ENCODE results near the gene UBA1. TPM values are rescaled to one million over a fixed set of nuclear protein-coding genes. Genes with fewer than 3 reads are reported as not detected.

UBA1 gene
- polyA plus RNA-seq, 1 donor, result 162 TPM

DNA sequence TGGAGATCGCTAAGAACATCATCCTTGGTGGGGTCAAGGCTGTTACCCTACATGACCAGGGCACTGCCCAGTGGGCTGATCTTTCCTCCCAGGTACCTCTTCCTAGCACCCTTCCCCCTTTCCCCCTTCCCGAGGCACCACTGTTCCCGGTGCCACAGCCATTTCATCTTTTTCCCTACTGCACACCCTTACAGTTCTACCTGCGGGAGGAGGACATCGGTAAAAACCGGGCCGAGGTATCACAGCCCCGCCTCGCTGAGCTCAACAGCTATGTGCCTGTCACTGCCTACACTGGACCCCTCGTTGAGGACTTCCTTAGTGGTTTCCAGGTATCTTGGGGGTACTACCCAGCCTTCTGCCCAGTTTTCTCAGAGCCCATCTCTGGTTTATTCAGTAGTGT is 5.7 kb downstream of the UBA1 start:
- no peak for DNase-seq
- peaks cover 61% of the 10 kb centered on the region for H3K36me3 ChIP-seq (ENCODE audit: control insufficient read depth, insufficient read depth, low read length)
- H3K27ac ChIP-seq (ENCODE audit: low read length), result no peak overlapping the region
- H3K4me3 ChIP-seq (ENCODE audit: low read length), result no peak overlapping the region
- H3K9me3 ChIP-seq (ENCODE audit: control insufficient read depth, low read depth, low read length), result no peaks in the 10 kb centered on the region
- WGBS (ENCODE audit: insufficient coverage, low lambda C conversion rate), result no CpG with 5 or more reads among the region's 10 CpGs
- no peaks in the 10 kb centered on the region for H3K27me3 ChIP-seq (ENCODE audit: control insufficient read depth, insufficient read depth, low read length)
- H3K4me1 ChIP-seq (ENCODE audit: control insufficient read depth, insufficient read depth, low read length), result peaks cover 36% of the 10 kb centered on the region

DNA sequence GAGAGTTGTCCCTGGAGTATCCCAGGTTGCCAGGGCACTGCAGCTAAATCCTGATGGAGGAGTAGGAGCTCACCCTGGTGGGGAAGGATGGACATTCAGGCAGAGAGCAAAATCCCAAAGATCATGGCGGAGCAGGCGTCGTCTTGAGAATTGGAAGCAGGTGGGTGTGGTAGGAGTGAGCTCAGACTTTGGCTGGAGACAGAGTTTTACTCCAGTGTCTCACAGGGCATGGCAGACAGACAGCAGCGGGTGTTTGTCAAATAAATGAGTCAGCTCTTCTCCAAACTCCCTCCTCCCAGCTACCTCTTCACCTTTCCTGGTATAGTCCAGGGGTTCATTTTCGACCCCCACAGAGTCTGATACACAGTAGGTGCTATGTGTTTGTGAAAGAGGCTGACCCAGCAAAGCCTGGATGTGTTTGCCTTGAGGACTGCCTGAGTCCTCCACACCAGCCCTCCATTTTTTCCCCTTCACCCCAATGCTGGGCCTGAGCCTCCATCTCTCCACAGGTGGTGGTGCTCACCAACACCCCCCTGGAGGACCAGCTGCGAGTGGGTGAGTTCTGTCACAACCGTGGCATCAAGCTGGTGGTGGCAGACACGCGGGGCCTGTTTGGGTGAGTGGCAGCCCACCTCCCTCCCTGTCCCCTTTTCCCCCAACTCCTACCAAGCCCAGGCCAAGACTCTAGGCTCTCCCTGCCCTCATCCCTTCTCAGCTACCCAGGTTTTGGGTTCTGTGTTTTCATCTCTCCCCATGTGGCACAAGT is 6.9 kb downstream of the UBA1 start:
- H3K4me3 ChIP-seq (ENCODE audit: low read length), result no peak overlapping the region
- H3K27ac ChIP-seq (ENCODE audit: low read length), result peak overlapping the region; percentile 55
- H3K27me3 ChIP-seq (ENCODE audit: control insufficient read depth, insufficient read depth, low read length), result no peaks in the 10 kb centered on the region
- no CpG with 5 or more reads among the region's 9 CpGs for WGBS (ENCODE audit: insufficient coverage, low lambda C conversion rate)
- H3K36me3 ChIP-seq (ENCODE audit: control insufficient read depth, insufficient read depth, low read length), result peaks cover 72% of the 10 kb centered on the region
- H3K4me1 ChIP-seq (ENCODE audit: control insufficient read depth, insufficient read depth, low read length), result peaks cover 28% of the 10 kb centered on the region
- H3K9me3 ChIP-seq (ENCODE audit: control insufficient read depth, low read depth, low read length), result no peaks in the 10 kb centered on the region
- peak in 1 of 2 donors; percentile 42 for DNase-seq

DNA sequence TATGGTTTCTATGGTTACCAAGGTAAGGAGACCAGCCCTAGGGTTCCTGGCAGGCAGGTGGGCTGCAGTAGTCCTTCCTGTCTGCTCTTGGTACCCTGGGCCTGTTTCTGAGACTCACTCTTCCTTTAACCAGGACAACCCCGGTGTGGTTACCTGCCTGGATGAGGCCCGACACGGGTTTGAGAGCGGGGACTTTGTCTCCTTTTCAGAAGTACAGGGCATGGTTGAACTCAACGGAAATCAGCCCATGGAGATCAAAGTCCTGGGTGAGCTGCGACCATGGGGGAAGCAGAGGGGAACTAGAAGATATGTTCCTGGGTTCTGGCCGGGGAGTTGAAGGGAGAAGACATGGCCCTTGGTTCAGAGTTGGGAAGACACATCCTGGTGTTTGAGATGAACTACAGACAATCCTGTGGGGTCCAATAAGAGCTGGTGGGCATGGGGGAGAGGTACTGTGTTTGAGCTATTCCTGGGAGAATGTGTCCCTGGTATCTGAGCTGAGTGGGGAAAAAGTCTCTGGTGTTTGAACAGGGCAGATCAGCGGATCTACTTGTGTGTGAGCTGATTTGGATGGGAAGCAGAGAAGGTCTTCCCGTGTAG is 7.8 kb downstream of the UBA1 start:
- Histone ChIP-seq H3K4me3 (ENCODE audit: low read length) (no peak overlapping the region), H3K4me1 (ENCODE audit: control insufficient read depth, insufficient read depth, low read length) (peaks cover 20% of the 10 kb centered on the region), H3K27ac (ENCODE audit: low read length) (peak overlapping the region; percentile 55), H3K27me3 (ENCODE audit: control insufficient read depth, insufficient read depth, low read length) (no peaks in the 10 kb centered on the region), H3K36me3 (ENCODE audit: control insufficient read depth, insufficient read depth, low read length) (peaks cover 76% of the 10 kb centered on the region), H3K9me3 (ENCODE audit: control insufficient read depth, low read depth, low read length) (no peaks in the 10 kb centered on the region)
- DNase-seq, result peak; percentile 45 to 79
- WGBS (ENCODE audit: insufficient coverage, low lambda C conversion rate), result no CpG with 5 or more reads among the region's 9 CpGs

DNA sequence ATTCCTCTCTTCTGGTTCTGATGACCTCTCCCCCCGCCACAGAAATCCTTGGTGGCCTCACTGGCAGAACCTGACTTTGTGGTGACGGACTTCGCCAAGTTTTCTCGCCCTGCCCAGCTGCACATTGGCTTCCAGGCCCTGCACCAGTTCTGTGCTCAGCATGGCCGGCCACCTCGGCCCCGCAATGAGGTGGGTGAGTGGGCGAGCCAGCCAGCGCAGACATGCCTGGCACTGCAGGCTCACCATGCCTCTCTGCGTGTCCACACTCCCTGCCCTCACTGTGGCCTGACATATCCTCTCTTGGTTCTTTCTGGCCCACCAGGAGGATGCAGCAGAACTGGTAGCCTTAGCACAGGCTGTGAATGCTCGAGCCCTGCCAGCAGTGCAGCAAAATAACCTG is 8.7 kb downstream of the UBA1 start:
- Histone ChIP-seq H3K9me3 (ENCODE audit: control insufficient read depth, low read depth, low read length) (no peaks in the 10 kb centered on the region), H3K4me3 (ENCODE audit: low read length) (no peak overlapping the region), H3K4me1 (ENCODE audit: control insufficient read depth, insufficient read depth, low read length) (peaks cover 17% of the 10 kb centered on the region), H3K27ac (ENCODE audit: low read length) (no peak overlapping the region), H3K36me3 (ENCODE audit: control insufficient read depth, insufficient read depth, low read length) (peaks cover 83% of the 10 kb centered on the region), H3K27me3 (ENCODE audit: control insufficient read depth, insufficient read depth, low read length) (no peaks in the 10 kb centered on the region)
- DNase-seq, result no peak
- no CpG with 5 or more reads among the region's 11 CpGs for WGBS (ENCODE audit: insufficient coverage, low lambda C conversion rate)

DNA sequence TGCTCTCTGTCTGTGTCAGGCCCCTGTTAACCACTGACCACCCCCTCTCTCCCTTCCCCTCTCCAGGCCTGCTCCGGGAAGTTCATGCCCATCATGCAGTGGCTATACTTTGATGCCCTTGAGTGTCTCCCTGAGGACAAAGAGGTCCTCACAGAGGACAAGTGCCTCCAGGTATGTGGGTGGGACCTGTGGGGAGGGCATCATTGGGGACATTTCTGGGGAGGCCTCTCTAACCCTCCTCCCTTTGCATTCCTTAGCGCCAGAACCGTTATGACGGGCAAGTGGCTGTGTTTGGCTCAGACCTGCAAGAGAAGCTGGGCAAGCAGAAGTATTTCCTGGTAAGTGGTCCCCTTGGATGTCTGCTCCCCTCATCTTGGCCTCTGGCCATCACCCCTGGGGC is 9.2 kb downstream of the UBA1 start:
- Histone ChIP-seq H3K27ac (ENCODE audit: low read length) (no peak overlapping the region), H3K4me1 (ENCODE audit: control insufficient read depth, insufficient read depth, low read length) (peaks cover 16% of the 10 kb centered on the region), H3K9me3 (ENCODE audit: control insufficient read depth, low read depth, low read length) (no peaks in the 10 kb centered on the region), H3K36me3 (ENCODE audit: control insufficient read depth, insufficient read depth, low read length) (peaks cover 85% of the 10 kb centered on the region), H3K4me3 (ENCODE audit: low read length) (no peak overlapping the region), H3K27me3 (ENCODE audit: control insufficient read depth, insufficient read depth, low read length) (no peaks in the 10 kb centered on the region)
- no CpG with 5 or more reads among the region's 4 CpGs for WGBS (ENCODE audit: insufficient coverage, low lambda C conversion rate)
- DNase-seq, result no peak

DNA sequence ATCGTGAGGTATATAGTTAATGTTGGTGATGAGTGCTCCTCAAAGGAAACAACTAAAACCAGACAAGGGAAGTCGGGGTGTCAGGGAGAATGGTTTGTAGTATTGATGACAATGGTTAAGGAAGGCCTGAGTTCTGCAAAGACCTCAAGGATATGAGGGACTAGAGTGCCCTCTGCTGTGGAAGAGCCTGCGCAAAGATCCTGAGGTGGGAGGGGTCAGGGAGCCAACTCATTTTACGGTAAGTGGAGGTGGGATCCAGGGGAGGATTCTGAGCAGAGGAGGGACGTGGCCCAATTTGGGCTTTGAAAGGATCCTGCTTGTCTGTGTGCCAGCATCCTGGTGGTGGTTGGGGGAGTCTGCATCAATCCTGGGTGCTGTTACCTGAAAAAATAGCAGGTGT is 11.3 kb downstream of the UBA1 start:
- H3K36me3 ChIP-seq (ENCODE audit: control insufficient read depth, insufficient read depth, low read length), result peaks cover 83% of the 10 kb centered on the region
- no CpG with 5 or more reads among the region's 5 CpGs for WGBS (ENCODE audit: insufficient coverage, low lambda C conversion rate)
- DNase-seq, result no peak
- H3K27ac ChIP-seq (ENCODE audit: low read length), result no peak overlapping the region
- no peak overlapping the region for H3K4me3 ChIP-seq (ENCODE audit: low read length)
- H3K4me1 ChIP-seq (ENCODE audit: control insufficient read depth, insufficient read depth, low read length), result peaks cover 13% of the 10 kb centered on the region
- no peaks in the 10 kb centered on the region for H3K27me3 ChIP-seq (ENCODE audit: control insufficient read depth, insufficient read depth, low read length)
- no peaks in the 10 kb centered on the region for H3K9me3 ChIP-seq (ENCODE audit: control insufficient read depth, low read depth, low read length)

DNA sequence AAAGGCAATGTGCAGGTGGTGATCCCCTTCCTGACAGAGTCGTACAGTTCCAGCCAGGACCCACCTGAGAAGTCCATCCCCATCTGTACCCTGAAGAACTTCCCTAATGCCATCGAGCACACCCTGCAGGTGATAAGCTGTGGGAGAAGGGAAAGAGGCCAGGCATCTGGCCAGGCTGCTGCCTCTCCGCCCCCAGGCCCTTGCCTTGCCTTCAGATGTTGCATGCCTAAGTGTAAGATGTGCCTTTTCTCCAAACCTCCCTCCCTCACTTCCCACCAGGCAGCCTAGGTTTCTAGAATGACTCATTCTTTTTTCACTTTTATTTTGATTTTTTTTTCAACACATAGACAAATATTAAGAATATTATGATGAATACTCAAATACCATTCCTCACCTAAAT is 12.7 kb downstream of the UBA1 start:
- Histone ChIP-seq H3K4me1 (ENCODE audit: control insufficient read depth, insufficient read depth, low read length) (peaks cover 6% of the 10 kb centered on the region), H3K36me3 (ENCODE audit: control insufficient read depth, insufficient read depth, low read length) (peaks cover 85% of the 10 kb centered on the region), H3K27me3 (ENCODE audit: control insufficient read depth, insufficient read depth, low read length) (no peaks in the 10 kb centered on the region), H3K4me3 (ENCODE audit: low read length) (no peak overlapping the region), H3K27ac (ENCODE audit: low read length) (no peak overlapping the region), H3K9me3 (ENCODE audit: control insufficient read depth, low read depth, low read length) (no peaks in the 10 kb centered on the region)
- WGBS (ENCODE audit: insufficient coverage, low lambda C conversion rate), result no CpG with 5 or more reads among the region's 3 CpGs
- no peak for DNase-seq

DNA sequence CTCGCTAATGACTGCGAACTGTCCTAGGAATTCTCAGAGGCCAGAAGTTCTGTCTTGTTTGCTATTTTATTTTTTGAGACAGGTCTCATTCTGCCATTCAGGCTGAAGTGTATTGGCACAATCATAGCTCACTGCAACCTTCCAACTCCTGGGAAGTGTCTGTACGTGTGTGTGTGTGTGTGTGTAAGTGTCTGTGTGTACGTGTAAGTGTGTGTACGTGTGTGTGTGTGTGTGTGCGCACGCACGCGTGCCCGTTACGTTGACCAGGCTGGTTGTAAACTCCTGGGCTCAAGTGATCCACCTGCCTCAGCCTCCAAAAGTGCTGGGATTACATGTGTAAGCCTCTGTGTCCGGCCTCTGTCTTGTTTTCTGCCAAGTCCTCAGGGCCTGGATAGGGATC is 14.5 kb downstream of the UBA1 start:
- no peak overlapping the region for H3K4me3 ChIP-seq (ENCODE audit: low read length)
- DNase-seq, result no peak
- WGBS (ENCODE audit: insufficient coverage, low lambda C conversion rate), result no CpG with 5 or more reads among the region's 12 CpGs
- H3K27me3 ChIP-seq (ENCODE audit: control insufficient read depth, insufficient read depth, low read length), result no peaks in the 10 kb centered on the region
- peaks cover 85% of the 10 kb centered on the region for H3K36me3 ChIP-seq (ENCODE audit: control insufficient read depth, insufficient read depth, low read length)
- H3K27ac ChIP-seq (ENCODE audit: low read length), result no peak overlapping the region
- no peaks in the 10 kb centered on the region for H3K9me3 ChIP-seq (ENCODE audit: control insufficient read depth, low read depth, low read length)
- no peaks in the 10 kb centered on the region for H3K4me1 ChIP-seq (ENCODE audit: control insufficient read depth, insufficient read depth, low read length)

DNA sequence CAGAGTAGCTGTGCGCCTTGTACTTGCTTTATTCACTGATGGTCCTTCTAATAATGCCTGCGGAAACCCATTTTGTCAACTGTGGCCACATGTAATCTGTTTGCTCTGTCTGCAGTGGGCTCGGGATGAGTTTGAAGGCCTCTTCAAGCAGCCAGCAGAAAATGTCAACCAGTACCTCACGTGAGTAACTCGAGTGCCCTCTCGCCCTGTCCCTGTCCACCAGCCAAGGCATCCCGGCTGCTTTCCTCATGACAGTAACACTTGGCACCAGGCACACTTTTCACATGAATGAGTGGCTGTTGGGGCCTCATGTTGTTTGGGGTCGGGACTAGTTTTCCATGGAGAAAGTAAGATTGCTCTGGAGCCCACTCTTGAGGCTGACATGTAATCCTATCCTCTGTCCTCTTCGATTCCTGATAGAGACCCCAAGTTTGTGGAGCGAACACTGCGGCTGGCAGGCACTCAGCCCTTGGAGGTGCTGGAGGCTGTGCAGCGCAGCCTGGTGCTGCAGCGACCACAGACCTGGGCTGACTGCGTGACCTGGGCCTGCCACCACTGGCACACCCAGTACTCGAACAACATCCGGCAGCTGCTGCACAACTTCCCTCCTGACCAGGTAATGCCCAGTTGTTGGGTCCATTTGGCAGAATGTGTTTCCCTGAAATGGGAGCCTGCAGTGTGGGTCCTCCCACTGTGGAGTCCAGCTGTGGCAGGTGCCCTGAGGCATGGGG is 16.0 kb downstream of the UBA1 start:
- no CpG with 5 or more reads among the region's 16 CpGs for WGBS (ENCODE audit: insufficient coverage, low lambda C conversion rate)
- peaks cover 86% of the 10 kb centered on the region for H3K36me3 ChIP-seq (ENCODE audit: control insufficient read depth, insufficient read depth, low read length)
- no peaks in the 10 kb centered on the region for H3K4me1 ChIP-seq (ENCODE audit: control insufficient read depth, insufficient read depth, low read length)
- no peak overlapping the region for H3K4me3 ChIP-seq (ENCODE audit: low read length)
- no peak for DNase-seq
- H3K9me3 ChIP-seq (ENCODE audit: control insufficient read depth, low read depth, low read length), result no peaks in the 10 kb centered on the region
- H3K27me3 ChIP-seq (ENCODE audit: control insufficient read depth, insufficient read depth, low read length), result no peaks in the 10 kb centered on the region
- no peak overlapping the region for H3K27ac ChIP-seq (ENCODE audit: low read length)

DNA sequence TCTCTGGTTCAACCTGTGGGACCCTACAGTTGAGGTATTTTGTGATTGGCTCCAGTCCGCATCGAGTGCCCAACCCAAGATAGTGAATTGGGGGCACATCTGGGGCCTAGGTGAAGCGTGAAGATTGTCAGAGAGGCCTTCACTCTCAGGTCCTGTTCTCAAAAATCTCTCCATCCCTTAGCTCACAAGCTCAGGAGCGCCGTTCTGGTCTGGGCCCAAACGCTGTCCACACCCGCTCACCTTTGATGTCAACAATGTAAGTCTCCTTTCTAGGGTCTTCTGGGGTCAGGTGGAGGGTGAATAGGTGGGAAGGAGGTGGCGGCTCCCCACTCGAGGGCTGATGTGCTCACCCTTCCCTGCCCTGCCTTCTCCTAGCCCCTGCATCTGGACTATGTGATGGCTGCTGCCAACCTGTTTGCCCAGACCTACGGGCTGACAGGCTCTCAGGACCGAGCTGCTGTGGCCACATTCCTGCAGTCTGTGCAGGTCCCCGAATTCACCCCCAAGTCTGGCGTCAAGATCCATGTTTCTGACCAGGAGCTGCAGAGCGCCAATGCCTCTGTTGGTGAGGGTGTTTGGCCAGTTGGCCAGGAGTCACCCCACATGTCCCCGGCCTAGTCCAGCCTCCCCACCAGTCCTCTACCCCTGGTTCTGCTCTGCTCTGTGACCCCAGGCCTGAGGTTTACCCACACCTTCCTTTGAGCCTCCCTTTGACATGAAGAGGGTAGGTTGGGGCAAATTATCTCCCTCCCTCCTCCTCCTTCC is 17.2 kb downstream of the UBA1 start:
- DNase-seq, result no peak
- no peaks in the 10 kb centered on the region for H3K27me3 ChIP-seq (ENCODE audit: control insufficient read depth, insufficient read depth, low read length)
- H3K4me1 ChIP-seq (ENCODE audit: control insufficient read depth, insufficient read depth, low read length), result no peaks in the 10 kb centered on the region
- H3K27ac ChIP-seq (ENCODE audit: low read length), result no peak overlapping the region
- WGBS (ENCODE audit: insufficient coverage, low lambda C conversion rate), result no CpG with 5 or more reads among the region's 15 CpGs
- H3K9me3 ChIP-seq (ENCODE audit: control insufficient read depth, low read depth, low read length), result no peaks in the 10 kb centered on the region
- peaks cover 87% of the 10 kb centered on the region for H3K36me3 ChIP-seq (ENCODE audit: control insufficient read depth, insufficient read depth, low read length)
- no peak overlapping the region for H3K4me3 ChIP-seq (ENCODE audit: low read length)
